Left ventricle myocardium inferior (tissue), 1 donor: Measurements from ENCODE around the gene GREB1. TPM values are rescaled to one million over a fixed set of nuclear protein-coding genes. Genes with fewer than 3 reads are reported as not detected.

Experiments used
- DNase-seq: peaks from one replicate; pipeline ENCODE4 v3.0.0-alpha.2; 2020
- H3K27ac ChIP-seq: fragments of 200-600 bp; replicated peaks from 2 replicates; pipeline ENCODE4 v1.8.0; 2021
- H3K27me3 ChIP-seq: fragments of 200-600 bp; 2 replicates; pipeline ENCODE4 v1.8.0; 2021; ENCODE audit warnings: low read depth
- H3K36me3 ChIP-seq: fragments of 200-600 bp; 2 replicates; pipeline ENCODE4 v1.8.0; 2021
- H3K4me1 ChIP-seq: fragments of 200-600 bp; 2 replicates; pipeline ENCODE4 v1.8.0; 2021
- H3K4me3 ChIP-seq: fragments of 200-600 bp; 2 replicates; pipeline ENCODE4 v1.8.0; 2021; ENCODE audit warnings: mild to moderate bottlenecking, moderate library complexity
- H3K9me3 ChIP-seq: fragments of 200-600 bp; replicated peaks from 2 replicates; pipeline ENCODE4 v1.8.0; 2021
- CTCF ChIP-seq: fragments of 200-600 bp; IDR thresholded peaks from 2 replicates; pipeline ENCODE4 v1.8.0; 2021; ENCODE audit warnings: antibody characterized with exemption, mild to moderate bottlenecking, borderline replicate concordance
- intact Hi-C: fragments of 100-400 bp; cut with micrococcal nuclease; formaldehyde crosslinking; loops from one replicate; pipeline ENCODE4 v1.11.0; 2022
- total RNA-seq: library from RNA; stranded (reverse); fragmentation: NEBNext Ultra II Directional; extraction: Animal tissue kit (Norgen Biotek cat#: 25700); gene quantifications from one replicate; pipeline ENCODE4 v1.2.1, GENCODE V29; 2021
- donor health status: DM: no; HTN: yes; CAD: no; lungs with severe emphysema.

The GREB1 gene
- total RNA-seq, 1 donor from 2014 or later = 7.8 TPM

- Histone ChIP-seq H3K27ac (no peak overlapping the region), H3K9me3 (no peaks in the 10 kb centered on the region), H3K4me1 (peaks cover 16% of the 10 kb centered on the region), H3K27me3 (peaks cover 57% of the 10 kb centered on the region), H3K36me3 (no peaks in the 10 kb centered on the region), H3K4me3 (no peak overlapping the region)
- TF ChIP-seq CTCF = no peak
- peak; percentile 38 for DNase-seq
- intact Hi-C loops = no loop called here
Measured at GRCh38 chr2:11677136-11678055, 143.6 kb downstream of the GREB1 start.

- Histone ChIP-seq H3K4me3 (no peak overlapping the region), H3K36me3 (no peaks in the 10 kb centered on the region), H3K9me3 (no peaks in the 10 kb centered on the region), H3K27ac (no peak overlapping the region), H3K27me3 (peaks cover 52% of the 10 kb centered on the region), H3K4me1 (peaks cover 16% of the 10 kb centered on the region)
- intact Hi-C loops = no loop called here
- DNase-seq = no peak
- no peak for TF ChIP-seq CTCF
Measured at GRCh38 chr2:11678306-11678960, 144.6 kb downstream of the GREB1 start.

- Histone ChIP-seq H3K36me3 (no peaks in the 10 kb centered on the region), H3K27ac (no peak overlapping the region), H3K27me3 (peaks cover 52% of the 10 kb centered on the region), H3K4me3 (no peak overlapping the region), H3K9me3 (no peaks in the 10 kb centered on the region), H3K4me1 (peaks cover 16% of the 10 kb centered on the region)
- TF ChIP-seq CTCF = no peak
- intact Hi-C loops = no loop called here
- DNase-seq = no peak
Measured at GRCh38 chr2:11679016-11679415, 145.2 kb downstream of the GREB1 start.

DNA sequence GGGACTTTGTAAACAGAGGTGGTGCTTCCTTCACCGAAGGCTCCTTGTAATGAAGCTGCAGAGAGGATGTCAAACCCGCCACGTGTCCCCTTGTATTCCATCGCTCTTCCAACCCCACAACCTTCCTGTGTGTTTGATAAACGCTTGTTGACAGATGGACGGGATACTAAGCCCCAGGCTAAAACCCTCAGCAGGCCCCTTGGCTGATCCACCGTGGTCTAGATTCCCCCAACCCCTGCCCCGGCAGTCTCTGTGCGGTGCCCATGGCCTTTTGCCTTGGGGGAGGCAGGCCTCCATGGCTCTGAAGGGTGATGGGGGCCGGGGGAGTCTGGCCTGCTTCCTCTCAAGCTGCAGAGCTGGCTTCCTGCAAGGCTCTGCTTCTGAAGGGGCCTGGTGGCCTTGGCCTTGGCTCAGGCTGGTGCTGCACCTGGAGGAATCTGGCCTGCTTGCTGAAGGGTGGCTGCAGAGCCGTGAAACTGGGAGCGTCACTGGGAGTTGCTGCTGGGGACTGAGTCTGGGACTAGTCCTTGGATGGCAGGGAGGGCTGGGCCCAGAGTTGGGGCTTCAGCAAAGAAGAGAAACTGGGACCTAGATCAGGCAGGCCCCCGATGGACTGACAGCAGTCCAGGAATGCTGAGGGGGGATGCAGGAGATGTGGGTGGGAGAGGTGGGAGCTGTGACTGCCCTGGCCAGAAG is 145.8 kb downstream of the GREB1 start:
- H3K4me3 ChIP-seq = no peak overlapping the region
- H3K4me1 ChIP-seq = peaks cover 16% of the 10 kb centered on the region
- no peak for TF ChIP-seq CTCF
- intact Hi-C loops = no loop called here
- peaks cover 54% of the 10 kb centered on the region for H3K27me3 ChIP-seq
- H3K27ac ChIP-seq = no peak overlapping the region
- no peaks in the 10 kb centered on the region for H3K36me3 ChIP-seq
- no peaks in the 10 kb centered on the region for H3K9me3 ChIP-seq
- DNase-seq = no peak

GRCh38 chr2:11680182-11680900 is 146.5 kb downstream of the GREB1 start:
- no peaks in the 10 kb centered on the region for H3K9me3 ChIP-seq
- DNase-seq = no peak
- no peak overlapping the region for H3K4me3 ChIP-seq
- H3K27me3 ChIP-seq = peaks cover 55% of the 10 kb centered on the region
- H3K36me3 ChIP-seq = no peaks in the 10 kb centered on the region
- intact Hi-C loops = no loop called here
- no peak overlapping the region for H3K27ac ChIP-seq
- peaks cover 16% of the 10 kb centered on the region for H3K4me1 ChIP-seq
- no peak for TF ChIP-seq CTCF
